ENCODE measurements around the gene MOCS1.

GRCh38 chr6:39880594-39880993 is 53.7 kb downstream of the MOCS1 start:
- no peak for TF ChIP-seq CTCF (conservative IDR thresholded peaks at IDR 0.05 in 1 of 2, IDR thresholded peaks at IDR 0.05 in 1 of 2; ENCODE audit: low read depth in 1 of 2, low read length in 2 of 2)
- TF ChIP-seq EZH2 (IDR thresholded peaks at IDR 0.05; ENCODE audit: low read length, missing control alignments): no peak
